Neural progenitor cell (in vitro differentiated cells): ENCODE data around the gene GADD45GIP1. TPM values are rescaled to one million over a fixed set of nuclear protein-coding genes. Genes with fewer than 3 reads are reported as not detected.
A peak's percentile ranks its signal among the peaks of the same experiment; 100 is the strongest.

ENCODE experiments used
- DNase-seq: peaks from one replicate; pipeline ENCODE4 v3.0.0-alpha.2; 2016; ENCODE audit warnings: low spot score
- H2AFZ ChIP-seq: fragments of 200-600 bp; sonication (generic); replicated peaks from 2 replicates; pipeline ENCODE4 v1.6.1; 2016; ENCODE audit warnings: antibody characterized with exemption
- H3F3A ChIP-seq: fragments of 200-600 bp; sonication (generic); 2 replicates; pipeline ENCODE4 v1.6.1; 2016; ENCODE audit warnings: antibody characterized with exemption, low read depth
- H3K27ac ChIP-seq: fragments of 200-600 bp; sonication (generic); 2 replicates; pipeline ENCODE4 v1.5.1; 2016; ENCODE audit warnings: mild to moderate bottlenecking
- H3K27me3 ChIP-seq: fragments of 200-600 bp; sonication (generic); 2 replicates; pipeline ENCODE4 v1.6.1; 2016; ENCODE audit warnings: mild to moderate bottlenecking, moderate library complexity
- H3K36me3 ChIP-seq: fragments of 200-600 bp; sonication (generic); 2 replicates; pipeline ENCODE4 v1.5.1; 2016
- H3K4me1 ChIP-seq: fragments of 200-600 bp; sonication (generic); 2 replicates; pipeline ENCODE4 v1.6.1; 2016; ENCODE audit warnings: mixed run types
- H3K4me2 ChIP-seq: fragments of 200-600 bp; sonication (generic); 2 replicates; pipeline ENCODE4 v1.6.1; 2016
- H3K4me3 ChIP-seq: fragments of 200-600 bp; sonication (generic); 2 replicates; pipeline ENCODE4 v1.5.1; 2016
- H3K79me2 ChIP-seq: fragments of 200-600 bp; sonication (generic); 2 replicates; pipeline ENCODE4 v1.6.1; 2016; ENCODE audit warnings: low read depth
- H3K9ac ChIP-seq: fragments of 200-600 bp; sonication (generic); 2 replicates; pipeline ENCODE4 v1.6.1; 2016
- H3K9me3 ChIP-seq: fragments of 200-600 bp; sonication (generic); 2 replicates; pipeline ENCODE4 v1.5.1; 2016; ENCODE audit warnings: low read depth
- H4K20me1 ChIP-seq: fragments of 200-600 bp; sonication (generic); 2 replicates; pipeline ENCODE4 v1.6.1; 2016; ENCODE audit warnings: low read depth
- H3K27ac Mint-ChIP-seq: 3 replicates; pipeline ENCODE4 v1.8.0; 2021; ENCODE audit warnings: mixed read lengths
- H3K27me3 Mint-ChIP-seq: 2 replicates; pipeline ENCODE4 v1.8.0; 2022; ENCODE audit warnings: low read depth, mild to moderate bottlenecking, inconsistent platforms, moderate library complexity, mixed read lengths; ENCODE audit not compliant: insufficient read depth
- H3K36me3 Mint-ChIP-seq: 3 replicates; pipeline ENCODE4 v1.8.0; 2021; ENCODE audit warnings: mixed read lengths
- H3K4me1 Mint-ChIP-seq: 3 replicates; pipeline ENCODE4 v1.8.0; 2021; ENCODE audit warnings: mixed read lengths
- H3K4me3 Mint-ChIP-seq: 3 replicates; pipeline ENCODE4 v1.8.0; 2021; ENCODE audit warnings: mild to moderate bottlenecking, moderate library complexity, mixed read lengths
- H3K9me3 Mint-ChIP-seq: 3 replicates; pipeline ENCODE4 v1.8.0; 2020; ENCODE audit warnings: mixed read lengths
- EZH2 ChIP-seq: fragments of 200-600 bp; sonication (generic); IDR thresholded peaks from 2 replicates; pipeline ENCODE4 v1.6.1; 2017; ENCODE audit warnings: antibody characterized with exemption, mild to moderate bottlenecking, moderate library complexity
- EZH2phosphoT487 ChIP-seq: fragments of 200-600 bp; sonication (generic); IDR thresholded peaks from 2 replicates; pipeline ENCODE4 v1.6.1; 2017; ENCODE audit warnings: antibody characterized with exemption
- total RNA-seq: library from RNA; depleted of rRNA; stranded (reverse); fragments of >200 nt; gene quantifications from 2 replicates; pipeline ENCODE4 v1.2.3, GENCODE V29; 2015; ENCODE audit warnings: low replicate concordance
- TF ChIP-seq, protein P1 (sequence below): fragments of 200-600 bp; sonication (generic); IDR thresholded peaks from 2 replicates; pipeline ENCODE4 v1.5.1; 2017; ENCODE audit warnings: antibody characterized with exemption, mild to moderate bottlenecking

GADD45GIP1 gene
- total RNA-seq, 1 donor from 2014 or later: 17.1 TPM

DNA sequence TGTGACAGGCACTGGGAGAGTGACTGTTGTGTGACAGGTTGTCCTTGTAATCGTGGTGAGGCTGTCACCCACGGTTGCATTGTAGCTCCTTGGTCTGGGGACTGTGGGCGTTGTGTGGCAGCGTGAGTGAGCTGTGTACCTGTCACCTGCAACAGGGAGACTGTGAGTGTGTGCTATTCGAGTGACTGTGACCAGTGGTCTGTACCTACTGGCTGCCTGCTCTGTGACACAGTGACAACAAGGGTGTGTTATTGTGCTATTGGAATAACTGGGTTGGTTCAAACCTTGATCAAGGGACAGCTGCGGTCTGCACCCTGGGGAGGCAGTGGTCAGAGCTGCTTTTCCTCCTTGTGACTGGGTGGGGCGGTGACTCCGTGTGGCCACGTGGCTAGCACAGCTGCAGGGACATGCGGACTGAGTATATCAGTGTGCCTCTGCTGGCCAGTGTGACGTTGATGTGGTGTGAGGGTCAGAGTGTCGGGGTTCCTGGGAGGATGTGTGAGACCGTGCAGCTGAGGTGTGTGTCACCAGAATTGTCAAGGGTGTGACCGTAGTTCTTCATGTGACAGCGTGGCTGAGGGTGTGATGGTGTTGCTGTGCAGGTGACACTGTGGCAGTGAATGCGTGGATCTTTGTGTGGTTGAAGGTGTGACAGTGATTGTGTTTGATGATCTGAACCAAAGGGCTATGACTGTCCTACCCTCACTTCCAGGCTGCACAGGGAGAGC lies 28.2 kb upstream of the GADD45GIP1 start:
- peaks cover 6% of the 10 kb centered on the region for H3F3A ChIP-seq
- H3K4me2 ChIP-seq: no peak overlapping the region
- no peaks in the 10 kb centered on the region for H3K4me1 ChIP-seq
- H4K20me1 ChIP-seq: peaks cover 5% of the 10 kb centered on the region
- H3K27me3 ChIP-seq: peaks cover 100% of the 10 kb centered on the region
- DNase-seq: peak; percentile 36
- H3K9ac ChIP-seq: no peak overlapping the region
- no peaks in the 10 kb centered on the region for H3K9me3 ChIP-seq
- peaks cover 13% of the 10 kb centered on the region for H3K4me1 Mint-ChIP-seq
- H3K36me3 ChIP-seq: no peaks in the 10 kb centered on the region
- H3K36me3 Mint-ChIP-seq: no peaks in the 10 kb centered on the region
- no peak overlapping the region for H3K4me3 ChIP-seq
- H3K9me3 Mint-ChIP-seq: peaks cover 2% of the 10 kb centered on the region
- H3K4me3 Mint-ChIP-seq: peak overlapping the region; percentile 72
- H2AFZ ChIP-seq: no peak overlapping the region
- H3K27ac ChIP-seq: no peak overlapping the region
- TF ChIP-seq EZH2phosphoT487 (no peak), EZH2 (no peak)
- TF ChIP-seq, protein P1, sequence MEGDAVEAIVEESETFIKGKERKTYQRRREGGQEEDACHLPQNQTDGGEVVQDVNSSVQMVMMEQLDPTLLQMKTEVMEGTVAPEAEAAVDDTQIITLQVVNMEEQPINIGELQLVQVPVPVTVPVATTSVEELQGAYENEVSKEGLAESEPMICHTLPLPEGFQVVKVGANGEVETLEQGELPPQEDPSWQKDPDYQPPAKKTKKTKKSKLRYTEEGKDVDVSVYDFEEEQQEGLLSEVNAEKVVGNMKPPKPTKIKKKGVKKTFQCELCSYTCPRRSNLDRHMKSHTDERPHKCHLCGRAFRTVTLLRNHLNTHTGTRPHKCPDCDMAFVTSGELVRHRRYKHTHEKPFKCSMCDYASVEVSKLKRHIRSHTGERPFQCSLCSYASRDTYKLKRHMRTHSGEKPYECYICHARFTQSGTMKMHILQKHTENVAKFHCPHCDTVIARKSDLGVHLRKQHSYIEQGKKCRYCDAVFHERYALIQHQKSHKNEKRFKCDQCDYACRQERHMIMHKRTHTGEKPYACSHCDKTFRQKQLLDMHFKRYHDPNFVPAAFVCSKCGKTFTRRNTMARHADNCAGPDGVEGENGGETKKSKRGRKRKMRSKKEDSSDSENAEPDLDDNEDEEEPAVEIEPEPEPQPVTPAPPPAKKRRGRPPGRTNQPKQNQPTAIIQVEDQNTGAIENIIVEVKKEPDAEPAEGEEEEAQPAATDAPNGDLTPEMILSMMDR: no peak
- H3K27me3 Mint-ChIP-seq: peaks cover 16% of the 10 kb centered on the region
- H3K27ac Mint-ChIP-seq: no peak overlapping the region
- no peaks in the 10 kb centered on the region for H3K79me2 ChIP-seq

DNA sequence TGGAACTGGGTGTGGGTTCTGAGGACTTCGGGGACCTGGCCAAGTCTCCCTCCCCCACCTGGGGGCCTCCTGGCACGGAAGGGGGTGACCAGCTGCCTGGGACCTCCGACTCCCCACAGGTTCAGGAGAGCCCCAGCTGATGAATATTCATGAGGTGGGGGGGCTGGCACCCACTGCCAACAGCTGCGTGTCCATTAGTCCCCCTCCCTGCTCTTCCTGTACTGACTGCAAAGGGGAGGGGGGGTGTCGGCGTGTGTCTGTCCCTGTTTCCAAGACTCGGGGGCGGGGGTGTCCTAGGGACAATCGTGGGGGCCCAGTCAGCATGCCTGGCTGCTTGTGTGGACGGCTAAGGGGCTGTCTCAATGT lies 27.6 kb upstream of the GADD45GIP1 start:
- Histone ChIP-seq H3F3A (peaks cover 6% of the 10 kb centered on the region), H3K36me3 (no peaks in the 10 kb centered on the region), H2AFZ (no peak overlapping the region), H4K20me1 (peaks cover 5% of the 10 kb centered on the region), H3K4me3 (no peak overlapping the region), H3K4me1 (no peaks in the 10 kb centered on the region), H3K27me3 (peaks cover 100% of the 10 kb centered on the region), H3K9me3 (no peaks in the 10 kb centered on the region), H3K27ac (no peak overlapping the region), H3K9ac (no peak overlapping the region), H3K4me2 (no peak overlapping the region), H3K79me2 (no peaks in the 10 kb centered on the region)
- Mint-ChIP-seq H3K4me1 (peaks cover 13% of the 10 kb centered on the region), H3K27me3 (peaks cover 16% of the 10 kb centered on the region), H3K27ac (no peak overlapping the region), H3K4me3 (peak overlapping the region; percentile 72), H3K36me3 (no peaks in the 10 kb centered on the region), H3K9me3 (peaks cover 2% of the 10 kb centered on the region)
- TF ChIP-seq EZH2phosphoT487: no peak
- no peak for TF ChIP-seq EZH2
- TF ChIP-seq, protein P1: no peak
- no peak for DNase-seq

DNA sequence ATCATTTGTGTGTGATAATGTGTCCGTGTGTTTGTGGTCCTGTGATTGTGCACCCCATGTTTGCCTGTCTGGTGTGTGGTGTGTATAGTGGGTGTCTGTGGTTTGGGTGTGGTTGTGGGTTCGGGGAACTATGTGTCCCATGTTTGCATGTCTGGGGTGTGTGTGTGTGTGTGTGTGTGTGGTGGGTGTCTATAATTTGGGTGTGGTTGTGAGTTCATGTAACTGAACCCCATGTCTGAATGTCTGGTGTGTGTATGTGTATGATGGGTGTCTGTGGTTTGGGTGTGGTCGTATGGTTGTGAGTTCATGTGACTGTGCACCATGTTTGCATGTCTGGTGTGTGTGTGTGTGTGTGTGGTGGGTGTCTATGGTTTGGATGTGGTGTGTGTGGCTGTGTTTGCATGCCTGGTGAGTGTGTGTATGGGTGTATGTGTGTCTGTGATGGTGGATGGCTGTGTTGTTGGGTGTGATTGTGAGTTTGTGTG lies 27.2 kb upstream of the GADD45GIP1 start:
- no peaks in the 10 kb centered on the region for H3K36me3 ChIP-seq
- no peak overlapping the region for H3K9ac ChIP-seq
- no peak for TF ChIP-seq EZH2
- TF ChIP-seq, protein P1: no peak
- TF ChIP-seq EZH2phosphoT487: no peak
- H3K4me2 ChIP-seq: no peak overlapping the region
- H4K20me1 ChIP-seq: peaks cover 5% of the 10 kb centered on the region
- H3K9me3 ChIP-seq: no peaks in the 10 kb centered on the region
- Mint-ChIP-seq H3K27me3 (peaks cover 17% of the 10 kb centered on the region), H3K4me1 (peaks cover 13% of the 10 kb centered on the region), H3K36me3 (no peaks in the 10 kb centered on the region), H3K27ac (no peak overlapping the region), H3K4me3 (no peak overlapping the region), H3K9me3 (peaks cover 2% of the 10 kb centered on the region)
- H3K4me3 ChIP-seq: no peak overlapping the region
- peaks cover 6% of the 10 kb centered on the region for H3F3A ChIP-seq
- peaks cover 100% of the 10 kb centered on the region for H3K27me3 ChIP-seq
- no peak for DNase-seq
- no peaks in the 10 kb centered on the region for H3K4me1 ChIP-seq
- no peak overlapping the region for H3K27ac ChIP-seq
- H2AFZ ChIP-seq: no peak overlapping the region
- H3K79me2 ChIP-seq: no peaks in the 10 kb centered on the region
